T-helper 2 cell treated with Interferon-gamma antibody and Interleukin-4, amounts not matched to agents 100 ng/mL and 5 ng/mL, for 36 hours (primary cell): ENCODE measurements around the gene PSMB5. TPM values are rescaled to one million over a fixed set of nuclear protein-coding genes. Genes with fewer than 3 reads are reported as not detected.

Experiments used
- intact Hi-C: fragments of 100-400 bp; cut with micrococcal nuclease; formaldehyde crosslinking; loops from one replicate; pipeline ENCODE4 v1.15.1; 2023
- total RNA-seq: library from RNA; stranded (reverse); gene quantifications from 2 replicates; pipeline ENCODE4 v1.2.3, GENCODE V29; 2022

The PSMB5 gene
- total RNA-seq: 70.8 and 72.4 TPM in 2 replicates

DNA sequence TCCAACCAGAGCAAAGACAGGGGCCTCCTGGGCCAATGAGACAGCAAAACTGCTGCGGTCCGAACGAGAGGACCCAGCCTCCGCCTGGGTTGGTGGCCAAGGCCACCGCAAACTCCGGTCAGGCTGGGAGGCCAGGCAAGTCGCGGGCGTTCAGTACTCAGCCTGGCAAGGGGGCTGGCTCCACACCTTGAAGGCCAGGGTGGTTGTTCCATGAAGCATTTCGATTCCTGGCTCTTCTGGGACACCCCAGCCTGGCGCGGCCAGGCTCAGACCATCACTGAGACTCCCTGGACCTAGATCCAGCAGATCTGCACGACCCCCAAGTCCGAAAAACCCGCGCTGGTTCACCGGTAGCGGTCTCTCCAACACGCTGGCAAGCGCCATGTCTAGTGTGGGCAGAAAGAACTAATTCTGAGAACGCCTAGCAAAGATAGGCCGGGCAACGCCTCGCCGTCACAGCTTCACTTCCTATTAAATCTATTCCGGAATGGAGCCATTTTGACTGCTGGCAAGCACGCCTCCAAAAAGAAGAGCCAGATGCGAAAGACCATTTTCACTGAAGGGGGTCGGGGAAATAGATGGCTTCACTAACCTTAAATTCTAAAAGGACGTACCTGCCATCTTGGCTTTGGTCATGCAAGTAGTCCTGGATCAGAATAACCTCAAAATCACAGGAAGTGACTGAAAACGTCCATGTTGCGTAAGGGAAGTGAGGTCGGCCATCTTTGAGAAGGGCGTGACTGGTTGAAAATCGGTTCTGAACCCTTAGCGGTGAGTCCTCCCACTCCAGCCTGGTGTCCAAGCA, at the start of gene PSMB5:
Gene PSMB5, minus strand, starts transcription at position 403 of the 805 bp plus-strand sequence. Its CDS starts 19 bp downstream, at position 384.
- intact Hi-C loops: loop anchor here (1.0 to 2.0 kb wide), 10 partner anchors 22 to 287 kb away; partner anchors contain the start of genes ACIN1, C14orf119, HAUS4 and OXA1L

DNA sequence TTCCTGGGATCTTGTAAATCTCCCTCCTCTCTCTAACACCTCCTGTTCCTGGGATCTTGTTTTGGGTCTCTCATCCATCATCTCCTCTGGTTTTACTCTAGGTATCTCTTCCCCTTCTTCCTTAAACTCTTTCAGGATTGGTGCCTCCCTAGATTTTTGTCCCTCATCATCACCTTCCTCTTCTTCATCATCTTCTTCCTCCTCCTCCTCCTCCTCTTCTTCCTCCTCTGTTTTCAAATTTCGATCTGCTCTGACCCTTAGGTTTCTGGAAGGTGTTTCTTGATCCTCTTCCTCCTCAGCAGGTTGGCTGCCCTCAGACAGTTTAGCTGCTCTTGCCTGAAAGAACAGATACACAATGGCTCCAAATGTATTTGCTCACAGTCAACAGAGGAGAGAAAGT, 45.8 kb upstream of the PSMB5 start:
- intact Hi-C loops: no loop called here

GRCh38 chr14:23079716-23080115, 45.0 kb upstream of the PSMB5 start:
- intact Hi-C loops: no loop called here

GRCh38 chr14:23078692-23079116, 44.0 kb upstream of the PSMB5 start:
- intact Hi-C loops: no loop called here

DNA sequence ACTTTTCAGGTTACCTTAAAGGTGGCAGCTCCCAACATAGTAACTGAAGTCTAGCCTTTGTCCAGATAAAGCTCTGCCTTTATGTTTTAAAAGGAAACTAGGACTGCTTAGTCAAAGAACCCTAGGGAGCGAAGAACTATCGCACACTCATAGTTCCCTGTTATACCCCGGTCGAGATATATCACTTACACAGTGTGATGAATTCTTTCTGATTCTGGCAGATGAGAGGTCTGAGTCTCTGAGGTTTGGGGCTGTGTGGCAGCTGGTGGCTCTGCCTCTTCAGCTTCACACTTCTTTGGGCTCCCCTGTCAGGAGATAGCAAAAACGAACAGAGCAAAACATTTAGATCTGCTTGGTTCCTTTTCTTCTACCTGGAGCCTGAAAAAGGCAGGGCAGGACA, 43.3 kb upstream of the PSMB5 start:
- intact Hi-C loops: no loop called here

- intact Hi-C loops: no loop called here
Observed at GRCh38 chr14:23076785-23077408, 42.2 kb upstream of the PSMB5 start.

GRCh38 chr14:23074906-23075305, 40.2 kb upstream of the PSMB5 start:
- intact Hi-C loops: no loop called here

DNA sequence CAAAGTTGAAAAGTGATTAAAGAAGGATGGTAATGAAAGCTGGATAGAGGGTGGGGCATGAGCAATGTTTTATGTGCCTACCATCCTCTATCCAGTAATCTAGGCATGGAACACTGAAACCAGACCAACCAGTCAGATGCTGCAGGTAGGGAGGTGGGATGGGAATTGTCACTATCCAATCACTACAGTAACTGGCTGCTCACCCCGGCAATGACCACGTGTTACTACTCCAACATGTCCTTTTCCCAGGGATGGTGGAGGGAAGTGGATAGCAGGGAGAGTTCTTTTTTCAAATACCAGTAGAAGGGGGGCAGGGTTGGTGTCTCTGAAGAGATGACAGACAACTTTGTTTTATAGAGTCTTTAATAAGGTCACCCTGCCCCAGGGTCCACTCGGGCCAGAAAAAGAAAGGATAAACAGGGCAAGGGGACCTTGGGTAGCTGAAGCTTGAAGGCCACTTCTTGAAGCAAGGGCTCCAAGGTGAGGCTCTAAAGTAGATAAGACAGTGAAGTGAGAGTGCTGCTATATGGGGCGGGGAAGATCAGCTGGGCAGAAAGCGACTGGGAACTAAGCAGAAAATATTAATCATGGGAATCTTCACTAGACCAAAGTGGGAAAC, 37.3 kb upstream of the PSMB5 start:
- intact Hi-C loops: loop anchor here (1.0 to 2.0 kb wide), 2 partner anchors 22 to 37 kb away; partner anchors contain the start of gene PSMB5

- intact Hi-C loops: loop anchor here (1.0 to 2.0 kb wide), 2 partner anchors 23 to 37 kb away; partner anchors contain the start of gene PSMB5
Observed at GRCh38 chr14:23071244-23071920, 36.7 kb upstream of the PSMB5 start.

DNA sequence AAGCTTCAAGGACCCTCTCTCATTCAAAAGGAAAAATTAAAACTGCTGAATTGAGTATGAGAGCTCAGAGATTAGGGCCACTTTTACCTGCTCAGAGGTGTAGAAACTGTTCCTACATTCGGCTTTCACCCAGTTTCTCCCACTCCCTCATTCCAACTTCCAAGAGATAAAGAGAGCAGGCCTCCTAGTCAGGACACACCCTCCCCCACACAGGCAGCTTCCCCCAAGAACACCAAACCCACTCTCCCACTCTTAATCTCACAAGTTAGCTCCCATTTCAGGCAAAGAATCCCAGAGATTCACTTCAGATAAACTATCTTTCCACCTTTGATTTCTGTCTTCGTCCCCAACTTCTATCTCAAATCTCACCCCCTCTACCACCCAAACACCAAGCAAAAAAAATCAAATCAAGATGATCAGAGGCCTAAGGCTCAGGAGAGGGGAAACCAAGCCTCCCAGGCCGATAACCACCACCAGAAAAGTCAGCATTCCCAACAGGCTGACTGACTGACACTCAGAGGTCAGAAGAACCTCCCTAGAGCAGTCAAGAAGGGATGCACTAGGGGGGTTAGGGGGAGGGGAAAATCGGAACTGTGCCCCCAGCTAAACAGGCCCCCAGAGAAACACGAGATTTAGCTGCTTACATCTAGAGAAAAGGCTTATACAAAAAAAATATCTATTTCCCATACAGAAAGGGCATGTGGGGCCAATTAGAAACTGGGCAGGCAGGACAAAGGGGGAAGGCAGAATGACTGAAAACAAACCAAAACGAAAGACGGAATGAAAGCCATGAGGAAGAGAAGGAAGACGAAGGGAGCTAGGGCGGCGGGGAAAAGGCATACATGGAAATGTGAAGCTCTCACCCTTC, 35.8 kb upstream of the PSMB5 start:
- intact Hi-C loops: loop anchor here (1.0 to 2.0 kb wide), 2 partner anchors 24 to 36 kb away; partner anchors contain the start of gene PSMB5

DNA sequence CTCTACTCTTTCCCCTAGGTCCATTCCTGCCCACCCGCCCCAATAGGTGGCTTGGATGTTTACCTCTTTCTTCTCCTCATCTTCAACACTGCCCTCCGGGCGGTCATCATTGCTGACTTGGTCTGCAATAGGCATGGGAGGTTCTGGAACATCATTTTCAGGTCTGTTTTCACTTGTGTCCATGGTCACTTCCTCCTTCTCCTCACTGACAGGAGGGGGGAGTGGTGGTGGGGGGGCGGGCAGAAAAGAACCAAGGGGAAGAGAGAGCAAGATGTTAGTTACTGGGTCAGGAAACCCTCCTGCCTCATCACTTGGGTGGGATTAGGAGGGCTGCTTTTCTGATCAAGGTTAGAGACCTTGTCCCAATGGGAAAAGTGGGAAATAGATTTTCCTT, 34.7 kb upstream of the PSMB5 start:
- intact Hi-C loops: no loop called here

DNA sequence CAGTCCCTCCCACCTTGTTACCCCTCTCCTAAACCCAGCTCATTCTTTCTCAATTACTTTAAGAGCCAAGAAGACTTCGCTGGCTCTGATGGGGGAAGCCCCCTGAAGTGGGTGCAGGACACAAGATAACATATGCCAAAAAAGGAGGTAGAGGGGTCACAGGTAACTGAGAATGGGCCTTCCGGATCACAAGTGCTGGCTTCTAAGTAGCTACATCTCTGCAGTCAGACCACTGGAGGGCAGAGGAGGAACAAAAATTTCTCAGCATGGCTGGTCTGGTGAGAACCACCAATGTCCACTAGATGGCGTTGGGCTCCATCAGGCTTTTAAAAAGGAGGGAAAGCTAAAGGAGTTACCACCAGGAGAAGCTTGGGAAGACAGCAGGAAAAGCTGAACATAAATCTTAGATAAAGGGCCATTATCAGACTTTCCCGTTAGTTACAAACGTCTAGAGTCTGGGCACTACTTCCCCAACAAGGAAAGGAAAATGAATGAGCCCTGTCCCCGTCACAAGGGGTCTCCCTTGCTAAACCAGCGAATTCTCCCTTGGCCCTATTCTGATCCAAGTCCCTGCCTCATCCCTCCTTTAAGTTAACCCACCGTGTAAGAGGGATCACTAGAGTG, 34.2 kb upstream of the PSMB5 start:
- intact Hi-C loops: no loop called here

- intact Hi-C loops: no loop called here
Observed at GRCh38 chr14:23067847-23068788, 33.4 kb upstream of the PSMB5 start.

DNA sequence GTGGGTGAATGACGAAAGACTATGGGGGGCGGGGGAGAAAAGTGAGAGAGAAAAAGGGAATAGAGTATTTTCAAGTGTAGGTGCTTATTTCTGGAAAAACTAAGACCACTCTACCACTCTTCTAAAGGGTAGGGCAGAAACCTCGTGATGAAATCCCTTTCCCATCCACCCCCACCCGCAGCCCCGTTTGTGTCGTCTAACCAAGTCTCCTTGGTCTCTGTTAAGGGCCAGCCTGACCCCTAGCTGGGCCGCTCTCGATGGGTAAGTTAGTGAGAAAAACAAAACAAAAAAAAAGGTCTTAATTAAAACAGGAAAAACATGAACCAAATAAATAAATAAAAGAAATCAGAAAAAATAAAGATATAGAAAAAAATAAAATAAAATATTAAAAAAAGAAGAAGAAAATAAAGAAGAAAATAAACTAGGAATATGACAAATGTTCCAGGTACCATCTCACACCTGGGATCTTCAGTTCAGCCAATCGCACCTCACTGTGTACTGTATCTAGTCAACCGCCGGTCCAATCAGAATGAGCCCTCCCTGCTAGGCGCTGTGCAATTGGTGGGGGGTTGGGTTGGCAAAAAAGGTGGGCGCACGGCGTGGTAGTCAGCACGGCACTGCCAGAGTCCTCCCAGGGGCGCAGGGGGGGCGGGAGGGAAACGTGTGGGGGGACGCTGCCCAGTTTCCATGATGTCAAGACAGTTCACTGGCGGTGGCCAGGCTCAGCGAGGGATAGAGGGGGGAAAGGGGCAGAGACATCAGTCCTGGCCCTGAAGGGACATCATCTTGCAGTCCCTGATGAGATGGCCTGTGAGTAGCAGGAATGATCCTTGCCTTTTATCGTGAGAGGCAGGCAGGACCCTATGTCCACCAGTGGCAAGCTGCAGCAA, 32.4 kb upstream of the PSMB5 start:
- intact Hi-C loops: no loop called here

GRCh38 chr14:23066368-23066767, 31.7 kb upstream of the PSMB5 start:
- intact Hi-C loops: no loop called here

- intact Hi-C loops: no loop called here
Observed at GRCh38 chr14:23063601-23064000, 28.9 kb upstream of the PSMB5 start.

- intact Hi-C loops: no loop called here
Observed at GRCh38 chr14:23062002-23062401, 27.3 kb upstream of the PSMB5 start.
